ENCODE results near the gene MREG. TPM values are rescaled to one million over a fixed set of nuclear protein-coding genes. Genes with fewer than 3 reads are reported as not detected.

MREG gene
- total and polyA plus RNA-seq, 9 of the 15 experiments (the other 6 are each of a cell fraction or from before 2014, with no cell fraction given): 0.77 to 3.8 (median 2.3) TPM

DNA sequence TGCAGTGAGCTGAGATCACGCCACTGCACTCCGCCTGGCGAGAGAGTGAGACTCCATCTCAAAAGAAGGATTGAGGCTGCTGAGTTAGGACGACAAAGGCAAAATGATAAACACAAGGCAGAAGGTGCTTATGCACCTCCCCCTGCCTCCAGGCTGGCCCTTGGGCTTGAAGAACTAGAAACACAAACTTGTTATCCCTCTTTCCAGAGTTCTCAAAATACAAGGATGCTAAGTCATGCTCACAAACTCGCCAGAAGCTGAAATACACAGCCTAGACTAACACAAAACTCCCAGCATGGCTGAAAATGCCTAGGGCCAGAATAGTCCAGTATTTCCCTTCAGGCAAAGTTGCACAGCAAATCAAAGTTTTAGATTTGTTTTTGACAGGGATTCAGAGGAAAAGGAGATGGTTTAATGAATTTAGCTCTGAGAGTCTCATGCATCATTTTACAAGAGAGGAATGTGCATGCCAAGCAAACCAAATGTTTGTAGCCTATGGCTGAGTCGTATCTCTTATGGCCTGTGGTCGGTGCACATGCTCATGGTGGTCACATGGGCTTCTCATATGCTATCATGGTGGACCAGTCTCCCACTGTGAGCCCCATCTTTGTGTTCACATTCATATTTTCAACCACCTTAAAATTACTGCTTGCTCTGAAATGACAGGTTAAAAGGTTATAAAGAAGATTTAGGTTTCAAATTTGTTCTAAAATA, 16.2 kb upstream of the MREG start (continued):
- TF ChIP-seq, protein P1, sequence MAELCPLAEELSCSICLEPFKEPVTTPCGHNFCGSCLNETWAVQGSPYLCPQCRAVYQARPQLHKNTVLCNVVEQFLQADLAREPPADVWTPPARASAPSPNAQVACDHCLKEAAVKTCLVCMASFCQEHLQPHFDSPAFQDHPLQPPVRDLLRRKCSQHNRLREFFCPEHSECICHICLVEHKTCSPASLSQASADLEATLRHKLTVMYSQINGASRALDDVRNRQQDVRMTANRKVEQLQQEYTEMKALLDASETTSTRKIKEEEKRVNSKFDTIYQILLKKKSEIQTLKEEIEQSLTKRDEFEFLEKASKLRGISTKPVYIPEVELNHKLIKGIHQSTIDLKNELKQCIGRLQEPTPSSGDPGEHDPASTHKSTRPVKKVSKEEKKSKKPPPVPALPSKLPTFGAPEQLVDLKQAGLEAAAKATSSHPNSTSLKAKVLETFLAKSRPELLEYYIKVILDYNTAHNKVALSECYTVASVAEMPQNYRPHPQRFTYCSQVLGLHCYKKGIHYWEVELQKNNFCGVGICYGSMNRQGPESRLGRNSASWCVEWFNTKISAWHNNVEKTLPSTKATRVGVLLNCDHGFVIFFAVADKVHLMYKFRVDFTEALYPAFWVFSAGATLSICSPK (IDR thresholded peaks at IDR 0.05; ENCODE audit: borderline replicate concordance): no peak
- TF ChIP-seq SMAD1 (IDR thresholded peaks at IDR 0.05; ENCODE audit: low read depth, low read length, partially characterized antibody): no peak
- TF ChIP-seq, protein P2, sequence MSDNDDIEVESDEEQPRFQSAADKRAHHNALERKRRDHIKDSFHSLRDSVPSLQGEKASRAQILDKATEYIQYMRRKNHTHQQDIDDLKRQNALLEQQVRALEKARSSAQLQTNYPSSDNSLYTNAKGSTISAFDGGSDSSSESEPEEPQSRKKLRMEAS (CRISPR knock-in tag; IDR thresholded peaks at IDR 0.05): no peak

GRCh38 chr2:216024779-216025336, 11.5 kb upstream of the MREG start:
- POLR2A ChIA-PET: interaction anchor here (1.1 to 1.2 kb wide), 2 partner anchors 11 to 19 kb away, joined by 3 to 5 read pairs; no protein-coding TSS in a partner anchor

More at GRCh38 chr2:216024779-216025336, 11.5 kb upstream of the MREG start:
- Histone ChIP-seq H3K9ac (ENCODE audit: insufficient read depth in 1 of 2, low read depth in 2 of 2, low read length in 2 of 2) (no peak overlapping the region), H3K4me1 (replicated peaks in 1 of 2; ENCODE audit: control insufficient read depth in 2 of 2, insufficient read depth in 2 of 2, low read length in 2 of 2) (no peaks in the 10 kb centered on the region; a peak in 2 of 5 replicates), H2AFZ (ENCODE audit: low read depth, low read length) (no peak overlapping the region), H3K4me3 (no peak overlapping the region), H4K20me1 (replicated peaks; ENCODE audit: control insufficient read depth, insufficient read depth, low read length) (no peaks in the 10 kb centered on the region), H3K36me3 (ENCODE audit: control insufficient read depth, insufficient read depth, low read length) (no peaks in the 10 kb centered on the region), H3K27me3 (ENCODE audit: control insufficient read depth in 2 of 2, insufficient read depth in 2 of 2, low read length in 2 of 2) (no peaks in the 10 kb centered on the region), H3K4me2 (ENCODE audit: insufficient read depth, low read length) (no peak overlapping the region), H3K27ac (ENCODE audit: extremely low read depth, low read depth, low read length) (no peak overlapping the region), H3K9me3 (replicated peaks; ENCODE audit: control insufficient read depth, insufficient read depth, low read depth, low read length) (no peaks in the 10 kb centered on the region), H3K79me2 (ENCODE audit: control insufficient read depth, insufficient read depth, low read length) (no peaks in the 10 kb centered on the region), H3K9me1 (ENCODE audit: control insufficient read depth, insufficient read depth, low read length) (no peaks in the 10 kb centered on the region)
- TF ChIP-seq PRMT5 (CRISPR knock-in tag; IDR thresholded peaks at IDR 0.05) (no peak), FUS (optimal IDR thresholded peaks at IDR 0.05; ENCODE audit: low read depth, low read length) (no peak)
- 11% methylated on average over 4 of the region's 7 CpGs for WGBS (ENCODE audit: insufficient coverage, low coverage, missing lambda C conversion rate)
- no peak for ATAC-seq
- no peak for DNase-seq (ENCODE audit: extremely low read depth in 1 of 4, low spot score in 3 of 4)
- intact Hi-C loops (cut with micrococcal nuclease): no loop called here
- no TSS peak for BruUV-seq (replicated peaks)
- CTCF ChIA-PET (ENCODE audit: low intra/inter-chr PET ratio): no interaction called here
- in situ Hi-C loops (cut with MboI): no loop called here
- no peak for FAIRE-seq

Data from K562 (cell line).